ENCODE results near the gene PPP2R2C. TPM values are rescaled to one million over a fixed set of nuclear protein-coding genes. Genes with fewer than 3 reads are reported as not detected.

The PPP2R2C gene
- total RNA-seq, 1 experiment from 2014 or later = 26.7 TPM

DNA sequence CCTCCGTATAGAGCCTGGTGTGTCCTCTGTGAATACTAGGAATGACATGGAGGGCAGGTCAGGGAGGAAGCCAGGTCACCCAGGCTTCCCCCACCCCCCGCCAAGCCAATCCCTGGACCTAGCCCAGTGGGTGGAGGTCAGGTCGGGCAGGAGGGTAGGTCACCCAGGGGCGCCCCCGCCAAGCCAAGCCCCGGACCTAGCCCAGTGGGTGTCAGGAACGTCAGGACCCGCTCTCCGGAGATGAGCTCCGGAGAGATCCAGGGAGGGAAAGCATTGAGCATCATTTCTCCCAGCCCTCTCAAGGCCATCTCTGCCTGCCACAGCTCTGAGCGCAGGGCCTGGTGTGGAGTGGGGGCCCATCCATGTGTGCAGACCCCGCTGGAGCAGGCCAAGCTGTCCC is 154.2 kb downstream of the PPP2R2C start:
- ChIA-PET CTCF (no interaction called here), POLR2A (no interaction called here)
- no peak for ATAC-seq
- BruUV-seq (replicated peaks) = no TSS peak
- intact Hi-C loops (cut with micrococcal nuclease; ENCODE audit: unreplicated experiment) (no loop called here), in situ Hi-C loops (cut with HindIII; ENCODE audit: low pct_unique_long_range_greater_than_20kb, low sequenced_read_pairs) (no loop called here)
- no peaks in the 10 kb centered on the region for H3K27me3 ChIP-seq (ENCODE audit: control insufficient read depth, insufficient read depth, low read length)
- no peak overlapping the region for H3K27ac ChIP-seq (ENCODE audit: low read length)
- DNase-seq (ENCODE audit: low read depth, low spot score) = no peak
- no peaks in the 10 kb centered on the region for H3K4me1 ChIP-seq (ENCODE audit: control insufficient read depth, insufficient read depth, low read length)
- H3K9me3 ChIP-seq (ENCODE audit: control insufficient read depth, insufficient read depth, low read depth, low read length) = no peaks in the 10 kb centered on the region
- H3K4me3 ChIP-seq (ENCODE audit: low read depth in 2 of 2, low read length in 2 of 2) = no peak overlapping the region
- TF ChIP-seq, protein P1, sequence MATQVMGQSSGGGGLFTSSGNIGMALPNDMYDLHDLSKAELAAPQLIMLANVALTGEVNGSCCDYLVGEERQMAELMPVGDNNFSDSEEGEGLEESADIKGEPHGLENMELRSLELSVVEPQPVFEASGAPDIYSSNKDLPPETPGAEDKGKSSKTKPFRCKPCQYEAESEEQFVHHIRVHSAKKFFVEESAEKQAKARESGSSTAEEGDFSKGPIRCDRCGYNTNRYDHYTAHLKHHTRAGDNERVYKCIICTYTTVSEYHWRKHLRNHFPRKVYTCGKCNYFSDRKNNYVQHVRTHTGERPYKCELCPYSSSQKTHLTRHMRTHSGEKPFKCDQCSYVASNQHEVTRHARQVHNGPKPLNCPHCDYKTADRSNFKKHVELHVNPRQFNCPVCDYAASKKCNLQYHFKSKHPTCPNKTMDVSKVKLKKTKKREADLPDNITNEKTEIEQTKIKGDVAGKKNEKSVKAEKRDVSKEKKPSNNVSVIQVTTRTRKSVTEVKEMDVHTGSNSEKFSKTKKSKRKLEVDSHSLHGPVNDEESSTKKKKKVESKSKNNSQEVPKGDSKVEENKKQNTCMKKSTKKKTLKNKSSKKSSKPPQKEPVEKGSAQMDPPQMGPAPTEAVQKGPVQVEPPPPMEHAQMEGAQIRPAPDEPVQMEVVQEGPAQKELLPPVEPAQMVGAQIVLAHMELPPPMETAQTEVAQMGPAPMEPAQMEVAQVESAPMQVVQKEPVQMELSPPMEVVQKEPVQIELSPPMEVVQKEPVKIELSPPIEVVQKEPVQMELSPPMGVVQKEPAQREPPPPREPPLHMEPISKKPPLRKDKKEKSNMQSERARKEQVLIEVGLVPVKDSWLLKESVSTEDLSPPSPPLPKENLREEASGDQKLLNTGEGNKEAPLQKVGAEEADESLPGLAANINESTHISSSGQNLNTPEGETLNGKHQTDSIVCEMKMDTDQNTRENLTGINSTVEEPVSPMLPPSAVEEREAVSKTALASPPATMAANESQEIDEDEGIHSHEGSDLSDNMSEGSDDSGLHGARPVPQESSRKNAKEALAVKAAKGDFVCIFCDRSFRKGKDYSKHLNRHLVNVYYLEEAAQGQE (IDR thresholded peaks at IDR 0.05; ENCODE audit: insufficient read depth in 1 of 2, low read depth in 2 of 2, low read length in 1 of 2) = no peak
- TF ChIP-seq POLR2AphosphoS5 (IDR thresholded peaks at IDR 0.05; ENCODE audit: low read depth, low read length) = no peak
- no peak for TF ChIP-seq SIN3A (IDR thresholded peaks at IDR 0.05; ENCODE audit: borderline replicate concordance, insufficient read depth, low read depth, low read length)
- TF ChIP-seq, protein P2, sequence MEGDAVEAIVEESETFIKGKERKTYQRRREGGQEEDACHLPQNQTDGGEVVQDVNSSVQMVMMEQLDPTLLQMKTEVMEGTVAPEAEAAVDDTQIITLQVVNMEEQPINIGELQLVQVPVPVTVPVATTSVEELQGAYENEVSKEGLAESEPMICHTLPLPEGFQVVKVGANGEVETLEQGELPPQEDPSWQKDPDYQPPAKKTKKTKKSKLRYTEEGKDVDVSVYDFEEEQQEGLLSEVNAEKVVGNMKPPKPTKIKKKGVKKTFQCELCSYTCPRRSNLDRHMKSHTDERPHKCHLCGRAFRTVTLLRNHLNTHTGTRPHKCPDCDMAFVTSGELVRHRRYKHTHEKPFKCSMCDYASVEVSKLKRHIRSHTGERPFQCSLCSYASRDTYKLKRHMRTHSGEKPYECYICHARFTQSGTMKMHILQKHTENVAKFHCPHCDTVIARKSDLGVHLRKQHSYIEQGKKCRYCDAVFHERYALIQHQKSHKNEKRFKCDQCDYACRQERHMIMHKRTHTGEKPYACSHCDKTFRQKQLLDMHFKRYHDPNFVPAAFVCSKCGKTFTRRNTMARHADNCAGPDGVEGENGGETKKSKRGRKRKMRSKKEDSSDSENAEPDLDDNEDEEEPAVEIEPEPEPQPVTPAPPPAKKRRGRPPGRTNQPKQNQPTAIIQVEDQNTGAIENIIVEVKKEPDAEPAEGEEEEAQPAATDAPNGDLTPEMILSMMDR (IDR thresholded peaks at IDR 0.05) = no peak
- TF ChIP-seq TCF7L2 (IDR thresholded peaks at IDR 0.05; ENCODE audit: low read depth, low read length) = no peak
- H3K36me3 ChIP-seq (ENCODE audit: control insufficient read depth, insufficient read depth, low read length) = no peaks in the 10 kb centered on the region

DNA sequence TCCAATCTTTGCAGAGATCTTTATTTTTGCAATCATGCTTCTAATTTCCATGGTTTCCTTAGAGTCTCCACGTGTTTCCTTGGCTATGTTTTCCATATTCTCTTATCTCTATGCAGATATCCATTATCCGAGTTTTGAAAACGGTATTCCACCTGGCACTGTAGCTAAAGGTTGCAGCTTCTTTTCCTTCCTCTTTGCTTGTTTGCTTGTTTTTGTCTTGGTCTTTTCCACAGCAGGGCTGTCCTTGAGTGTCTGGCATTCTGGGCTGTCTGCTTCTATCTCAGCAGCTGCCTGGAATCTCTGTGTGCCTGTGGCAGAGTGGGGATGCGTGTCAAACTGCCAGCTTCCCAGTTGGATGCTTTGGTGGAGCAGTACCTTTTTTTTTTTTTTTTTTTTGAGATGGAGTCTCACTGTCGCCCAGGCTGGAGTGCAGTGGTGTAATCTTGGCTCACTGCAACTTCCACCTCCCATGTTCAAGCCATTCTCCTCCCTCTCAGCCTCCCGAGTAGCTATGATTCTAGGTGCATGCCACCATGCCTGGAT is 155.9 kb downstream of the PPP2R2C start:
- Histone ChIP-seq H3K9me3 (ENCODE audit: control insufficient read depth, insufficient read depth, low read depth, low read length) (no peaks in the 10 kb centered on the region), H3K27me3 (ENCODE audit: control insufficient read depth, insufficient read depth, low read length) (no peaks in the 10 kb centered on the region), H3K4me3 (ENCODE audit: low read depth in 2 of 2, low read length in 2 of 2) (no peak overlapping the region), H3K4me1 (ENCODE audit: control insufficient read depth, insufficient read depth, low read length) (no peaks in the 10 kb centered on the region), H3K36me3 (ENCODE audit: control insufficient read depth, insufficient read depth, low read length) (no peaks in the 10 kb centered on the region), H3K27ac (ENCODE audit: low read length) (no peak overlapping the region)
- ATAC-seq (no peak), DNase-seq (ENCODE audit: low read depth, low spot score) (no peak)
- intact Hi-C loops (cut with micrococcal nuclease; ENCODE audit: unreplicated experiment) = no loop called here
- TF ChIP-seq POLR2AphosphoS5 (IDR thresholded peaks at IDR 0.05; ENCODE audit: low read depth, low read length) = no peak
- TF ChIP-seq, protein P2 (IDR thresholded peaks at IDR 0.05) = no peak
- no peak for TF ChIP-seq TCF7L2 (IDR thresholded peaks at IDR 0.05; ENCODE audit: low read depth, low read length)
- TF ChIP-seq, protein P1 (IDR thresholded peaks at IDR 0.05; ENCODE audit: insufficient read depth in 1 of 2, low read depth in 2 of 2, low read length in 1 of 2) = no peak
- TF ChIP-seq SIN3A (IDR thresholded peaks at IDR 0.05; ENCODE audit: borderline replicate concordance, insufficient read depth, low read depth, low read length) = no peak
- in situ Hi-C loops (cut with HindIII; ENCODE audit: low pct_unique_long_range_greater_than_20kb, low sequenced_read_pairs) = no loop called here
- no TSS peak for BruUV-seq (replicated peaks)
- ChIA-PET POLR2A (no interaction called here), CTCF (interaction anchor here (0.6 kb wide), 2 partner anchors 62 to 381 kb away, joined by 3 to 5 read pairs; no protein-coding TSS in a partner anchor)
